Tibial nerve (tissue), 4 donors: ENCODE data around the gene OGDH.

Source experiments
- EP300 ChIP-seq, 2 donors: sonication (generic); formaldehyde crosslinking; IDR thresholded peaks; one replicate each; pipeline ENCODE4 v1.6.1; 2017; ENCODE audit warnings: antibody characterized with exemption in 2 of 2, mild to moderate bottlenecking in 1 of 2
- POLR2A ChIP-seq, 2 donors: fragments of 450-650 bp; IDR thresholded peaks; one replicate each; pipeline ENCODE4 v1.6.1; 2017; ENCODE audit warnings: antibody characterized with exemption in 2 of 2, mild to moderate bottlenecking in 2 of 2, moderate library complexity in 2 of 2
- TF ChIP-seq, protein P1 (sequence below), 5 experiments: fragments of 200-600 bp in 3 of 5; fragments of 450-650 bp in 2 of 5; sonication (generic) in 3 of 5; IDR thresholded peaks; one replicate each; pipeline ENCODE4 v1.5.1; 2016 to 2019; ENCODE audit warnings: antibody characterized with exemption in 5 of 5, mild to moderate bottlenecking in 3 of 5, moderate library complexity in 2 of 5

GRCh38 chr7:44709945-44710596, 103.6 kb downstream of the OGDH start:
- TF ChIP-seq, protein P1, sequence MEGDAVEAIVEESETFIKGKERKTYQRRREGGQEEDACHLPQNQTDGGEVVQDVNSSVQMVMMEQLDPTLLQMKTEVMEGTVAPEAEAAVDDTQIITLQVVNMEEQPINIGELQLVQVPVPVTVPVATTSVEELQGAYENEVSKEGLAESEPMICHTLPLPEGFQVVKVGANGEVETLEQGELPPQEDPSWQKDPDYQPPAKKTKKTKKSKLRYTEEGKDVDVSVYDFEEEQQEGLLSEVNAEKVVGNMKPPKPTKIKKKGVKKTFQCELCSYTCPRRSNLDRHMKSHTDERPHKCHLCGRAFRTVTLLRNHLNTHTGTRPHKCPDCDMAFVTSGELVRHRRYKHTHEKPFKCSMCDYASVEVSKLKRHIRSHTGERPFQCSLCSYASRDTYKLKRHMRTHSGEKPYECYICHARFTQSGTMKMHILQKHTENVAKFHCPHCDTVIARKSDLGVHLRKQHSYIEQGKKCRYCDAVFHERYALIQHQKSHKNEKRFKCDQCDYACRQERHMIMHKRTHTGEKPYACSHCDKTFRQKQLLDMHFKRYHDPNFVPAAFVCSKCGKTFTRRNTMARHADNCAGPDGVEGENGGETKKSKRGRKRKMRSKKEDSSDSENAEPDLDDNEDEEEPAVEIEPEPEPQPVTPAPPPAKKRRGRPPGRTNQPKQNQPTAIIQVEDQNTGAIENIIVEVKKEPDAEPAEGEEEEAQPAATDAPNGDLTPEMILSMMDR (IDR thresholded peaks at IDR 0.05) = no peak
- TF ChIP-seq POLR2A (IDR thresholded peaks at IDR 0.05) (no peak), EP300 (IDR thresholded peaks at IDR 0.05) (no peak)
